ENCODE measurements around the gene SH3RF3. TPM values are rescaled to one million over a fixed set of nuclear protein-coding genes. Genes with fewer than 3 reads are reported as not detected.

Gene SH3RF3
- total RNA-seq, 1 experiment from 2014 or later, result 21.7 TPM

- ChIA-PET CTCF (interaction anchor here (0.6 kb wide), 1 partner anchor 221 kb away, joined by 3 read pairs; no protein-coding TSS in a partner anchor), POLR2A (interaction anchor here (0.6 kb wide), 1 partner anchor 694 kb away, joined by 3 read pairs; no protein-coding TSS in a partner anchor)
- Mint-ChIP-seq H3K4me3 (ENCODE audit: unreplicated experiment) (no peak overlapping the region), H3K36me3 (ENCODE audit: insufficient read depth, unreplicated experiment) (no peaks in the 10 kb centered on the region), H3K27ac (ENCODE audit: low read depth, unreplicated experiment) (no peak overlapping the region), H3K27me3 (ENCODE audit: insufficient read depth, unreplicated experiment) (no peaks in the 10 kb centered on the region), H3K4me1 (ENCODE audit: insufficient read depth, unreplicated experiment) (peaks cover 30% of the 10 kb centered on the region), H3K9me3 (ENCODE audit: unreplicated experiment) (no peaks in the 10 kb centered on the region)
- intact Hi-C loops (cut with micrococcal nuclease), result no loop called here
- TF ChIP-seq CTCF (IDR thresholded peaks at IDR 0.05; ENCODE audit: unreplicated experiment), result no peak
- no TSS peak for BruUV-seq (replicated peaks)
- DNase-seq (ENCODE audit: unreplicated experiment), result no peak
These were observed 158.8 kb downstream of the SH3RF3 start for GRCh38 chr2:109287838-109288237.

DNA sequence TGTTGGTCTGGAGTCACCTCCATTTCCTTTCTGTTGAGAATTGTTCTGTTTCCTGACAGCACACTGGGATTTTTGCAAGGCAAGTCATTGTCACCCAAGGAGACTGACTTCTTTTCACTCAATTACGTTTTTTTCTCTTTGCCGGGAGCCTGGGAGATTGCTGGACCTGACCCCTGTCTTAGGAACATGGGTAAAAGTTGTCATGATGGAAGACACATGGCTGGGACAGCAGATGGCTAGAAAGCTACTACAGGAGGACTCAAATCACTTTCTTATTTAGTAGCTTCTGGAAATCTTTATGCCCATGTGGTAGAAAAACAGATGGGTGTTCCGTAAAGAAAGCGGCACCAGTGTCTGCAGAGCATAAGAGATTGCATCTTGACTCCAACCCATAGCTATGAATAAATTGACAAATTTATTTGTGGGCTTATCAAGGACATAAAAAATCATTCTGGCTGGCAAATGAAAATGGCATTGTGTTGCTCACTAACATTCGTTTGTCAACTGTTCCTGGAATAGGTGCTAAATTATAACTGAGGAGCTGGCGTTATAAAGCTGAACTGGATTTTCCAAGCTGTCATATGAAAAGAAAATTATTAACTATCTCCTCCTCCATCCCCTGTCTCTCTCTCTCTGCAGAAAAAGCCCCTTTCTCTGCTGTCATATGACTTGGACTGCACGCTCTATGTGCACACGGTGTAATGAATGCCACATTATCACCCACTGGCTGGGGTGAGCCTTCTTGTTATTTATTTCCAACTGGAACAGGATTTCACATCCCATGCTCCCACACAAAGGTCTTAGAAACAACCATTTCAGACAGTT lies 159.8 kb downstream of the SH3RF3 start:
- H3K27me3 Mint-ChIP-seq (ENCODE audit: insufficient read depth, unreplicated experiment), result no peaks in the 10 kb centered on the region
- CTCF ChIA-PET, result interaction anchor here (0.6 to 1.1 kb wide), 3 partner anchors 19 to 428 kb away, joined by 3 to 4 read pairs (median 3); no protein-coding TSS in a partner anchor
- intact Hi-C loops (cut with micrococcal nuclease), result no loop called here

GRCh38 chr2:109289504-109290222 lies 160.7 kb downstream of the SH3RF3 start:
- TF ChIP-seq CTCF (IDR thresholded peaks at IDR 0.05; ENCODE audit: unreplicated experiment), result no peak
- Mint-ChIP-seq H3K9me3 (ENCODE audit: unreplicated experiment) (no peaks in the 10 kb centered on the region), H3K27ac (ENCODE audit: low read depth, unreplicated experiment) (no peak overlapping the region), H3K36me3 (ENCODE audit: insufficient read depth, unreplicated experiment) (no peaks in the 10 kb centered on the region), H3K4me3 (ENCODE audit: unreplicated experiment) (no peak overlapping the region), H3K27me3 (ENCODE audit: insufficient read depth, unreplicated experiment) (no peaks in the 10 kb centered on the region), H3K4me1 (ENCODE audit: insufficient read depth, unreplicated experiment) (peaks cover 14% of the 10 kb centered on the region)
- intact Hi-C loops (cut with micrococcal nuclease), result no loop called here
- DNase-seq (ENCODE audit: unreplicated experiment), result no peak
- POLR2A ChIA-PET, result interaction anchor here (0.6 kb wide), 1 partner anchor 351 kb away, joined by 3 read pairs; no protein-coding TSS in a partner anchor
- no TSS peak for BruUV-seq (replicated peaks)
- CTCF ChIA-PET, result interaction anchor here (0.6 to 1.1 kb wide), 2 partner anchors 20 to 428 kb away, joined by 3 read pairs; no protein-coding TSS in a partner anchor

More for the DNA sequence above, 159.8 kb downstream of the SH3RF3 start:
- POLR2A ChIA-PET, result interaction anchor here (0.6 kb wide), 1 partner anchor 36 kb away, joined by 3 read pairs; no protein-coding TSS in a partner anchor
- H3K4me3 Mint-ChIP-seq (ENCODE audit: unreplicated experiment), result no peak overlapping the region
- TF ChIP-seq CTCF (IDR thresholded peaks at IDR 0.05; ENCODE audit: unreplicated experiment), result no peak
- H3K9me3 Mint-ChIP-seq (ENCODE audit: unreplicated experiment), result no peaks in the 10 kb centered on the region
- BruUV-seq (replicated peaks), result no TSS peak
- no peak for DNase-seq (ENCODE audit: unreplicated experiment)
- no peak overlapping the region for H3K27ac Mint-ChIP-seq (ENCODE audit: low read depth, unreplicated experiment)
- no peaks in the 10 kb centered on the region for H3K36me3 Mint-ChIP-seq (ENCODE audit: insufficient read depth, unreplicated experiment)
- peaks cover 22% of the 10 kb centered on the region for H3K4me1 Mint-ChIP-seq (ENCODE audit: insufficient read depth, unreplicated experiment)
